Colonic mucosa (tissue), 4 donors: ENCODE data around the gene SCCPDH. TPM values are rescaled to one million over a fixed set of nuclear protein-coding genes. Genes with fewer than 3 reads are reported as not detected.
A peak's percentile ranks its signal among the peaks of the same experiment; 100 is the strongest.
"Not testable (repeated sequence)": the region's sequence is repeated elsewhere in the genome, so short reads cannot be mapped to it uniquely, and the experiment has no call there.

Experiments used
- DNase-seq: peaks from one replicate; pipeline ENCODE4 v3.0.0-alpha.2; 2020
- H3K27ac ChIP-seq: fragments of 200-600 bp; one replicate; pipeline ENCODE4 v1.8.0; 2021
- H3K27me3 ChIP-seq: fragments of 200-600 bp; one replicate; pipeline ENCODE4 v1.8.0; 2021
- H3K36me3 ChIP-seq: fragments of 200-600 bp; one replicate; pipeline ENCODE4 v1.8.0; 2021
- H3K4me1 ChIP-seq: fragments of 200-600 bp; one replicate; pipeline ENCODE4 v1.8.0; 2021; ENCODE audit warnings: mild to moderate bottlenecking
- H3K4me3 ChIP-seq: fragments of 200-600 bp; one replicate; pipeline ENCODE4 v1.8.0; 2021
- H3K9ac ChIP-seq, 2 donors: one replicate each; pipeline ENCODE4 v1.7.0; 2013; ENCODE audit warnings: control low read depth in 2 of 2, low read depth in 2 of 2, low read length in 2 of 2
- H3K9me3 ChIP-seq: fragments of 200-600 bp; one replicate; pipeline ENCODE4 v1.8.0; 2021
- intact Hi-C: fragments of 100-400 bp; cut with DNase I; formaldehyde crosslinking; loops from one replicate; pipeline ENCODE4 v1.14.1; 2022
- total RNA-seq, 2 donors: library from RNA; stranded (reverse); fragmentation: NEBNext Ultra II Directional in 1 of 2; extraction: Animal tissue kit (Norgen Biotek cat#: 25700) in 1 of 2; gene quantifications; one replicate each; pipeline ENCODE4 v1.2.1, GENCODE V29; 2021
- TF ChIP-seq, protein P1 (sequence below): fragments of 200-600 bp; IDR thresholded peaks from one replicate; pipeline ENCODE4 v1.8.0; 2022; ENCODE audit warnings: antibody characterized with exemption, mild to moderate bottlenecking
- donor health status: healthy.
- donor health status: DM: no; HTN: no; CAD: no.
- donor health status: DM: no; HTN: no; CAD: no.

Gene SCCPDH
- total RNA-seq, 2 donors from 2014 or later = 29.9 to 40.1 TPM

DNA sequence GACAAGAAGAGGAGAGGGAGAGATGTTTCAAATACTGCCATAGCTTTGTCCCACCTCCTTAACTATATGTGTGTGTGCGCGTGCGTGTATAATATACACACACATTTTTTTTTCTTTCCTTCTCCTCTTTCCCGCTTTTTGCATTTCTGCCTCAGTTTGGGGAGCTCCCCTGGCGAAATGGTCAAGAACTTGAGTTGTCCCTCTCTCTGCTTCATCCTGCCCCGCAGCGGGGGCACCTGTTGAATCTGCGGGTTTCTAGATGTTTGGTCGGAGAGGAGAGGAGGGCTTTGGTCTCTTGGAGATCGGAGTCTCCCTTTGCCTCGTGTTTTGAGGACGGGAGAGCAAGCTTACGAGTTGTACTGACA is 504 bp downstream of the SCCPDH start:
- intact Hi-C loops = no loop called here
- H3K27ac ChIP-seq = peak overlapping the region; percentile 86
- DNase-seq = peak; percentile 47
- H3K4me1 ChIP-seq = no peaks in the 10 kb centered on the region
- peak overlapping the region; percentile 89 to 95 for H3K9ac ChIP-seq
- H3K36me3 ChIP-seq = no peaks in the 10 kb centered on the region
- TF ChIP-seq, protein P1, sequence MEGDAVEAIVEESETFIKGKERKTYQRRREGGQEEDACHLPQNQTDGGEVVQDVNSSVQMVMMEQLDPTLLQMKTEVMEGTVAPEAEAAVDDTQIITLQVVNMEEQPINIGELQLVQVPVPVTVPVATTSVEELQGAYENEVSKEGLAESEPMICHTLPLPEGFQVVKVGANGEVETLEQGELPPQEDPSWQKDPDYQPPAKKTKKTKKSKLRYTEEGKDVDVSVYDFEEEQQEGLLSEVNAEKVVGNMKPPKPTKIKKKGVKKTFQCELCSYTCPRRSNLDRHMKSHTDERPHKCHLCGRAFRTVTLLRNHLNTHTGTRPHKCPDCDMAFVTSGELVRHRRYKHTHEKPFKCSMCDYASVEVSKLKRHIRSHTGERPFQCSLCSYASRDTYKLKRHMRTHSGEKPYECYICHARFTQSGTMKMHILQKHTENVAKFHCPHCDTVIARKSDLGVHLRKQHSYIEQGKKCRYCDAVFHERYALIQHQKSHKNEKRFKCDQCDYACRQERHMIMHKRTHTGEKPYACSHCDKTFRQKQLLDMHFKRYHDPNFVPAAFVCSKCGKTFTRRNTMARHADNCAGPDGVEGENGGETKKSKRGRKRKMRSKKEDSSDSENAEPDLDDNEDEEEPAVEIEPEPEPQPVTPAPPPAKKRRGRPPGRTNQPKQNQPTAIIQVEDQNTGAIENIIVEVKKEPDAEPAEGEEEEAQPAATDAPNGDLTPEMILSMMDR = no peak
- H3K9me3 ChIP-seq = no peaks in the 10 kb centered on the region
- peak overlapping the region; percentile 92 for H3K4me3 ChIP-seq
- H3K27me3 ChIP-seq = no peaks in the 10 kb centered on the region

DNA sequence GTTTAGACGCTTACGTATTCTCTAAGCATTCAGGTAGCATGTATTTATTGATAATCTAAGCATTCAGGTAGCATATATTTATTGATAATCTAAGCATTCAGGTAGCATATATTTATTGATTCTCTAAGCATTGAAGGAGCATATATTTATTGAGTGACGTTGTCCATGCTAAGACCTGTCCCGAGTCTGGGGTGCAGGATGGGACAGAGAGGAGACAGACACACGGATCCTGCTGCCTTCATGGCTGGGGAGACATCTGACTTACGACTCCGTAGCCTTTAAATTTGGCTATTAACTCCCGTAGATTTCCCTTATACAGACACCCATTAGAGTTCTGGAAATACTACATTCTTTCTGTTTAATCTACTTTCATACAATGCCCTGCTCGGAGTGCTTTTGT is 982 bp downstream of the SCCPDH start:
- TF ChIP-seq, protein P1 = no peak
- Histone ChIP-seq H3K9ac (peak overlapping the region in 1 of 2 donors; percentile 95), H3K4me3 (peak overlapping the region; percentile 92)

DNA sequence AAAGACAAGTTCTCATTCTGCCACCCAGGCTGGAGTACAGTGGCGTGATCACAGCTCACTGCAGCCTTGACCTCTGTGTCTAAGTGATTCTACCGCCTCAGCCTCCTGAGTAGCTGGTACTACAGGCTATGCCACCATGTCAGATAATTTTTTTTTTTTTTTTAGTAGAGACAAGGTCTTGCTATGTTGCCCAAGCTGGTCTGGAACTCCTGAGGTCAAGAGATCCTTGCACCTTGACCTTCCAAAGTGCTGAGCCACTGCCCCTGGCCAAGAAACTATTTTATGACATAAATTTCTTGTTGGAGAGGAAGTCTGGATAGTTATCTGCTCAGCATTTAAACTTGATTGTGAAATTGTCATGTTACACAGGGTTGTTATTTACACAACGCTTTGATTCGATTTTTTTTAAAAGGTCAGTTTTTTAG is 2.1 kb downstream of the SCCPDH start:
- no peak for DNase-seq
- intact Hi-C loops = no loop called here
- H3K27me3 ChIP-seq = no peaks in the 10 kb centered on the region
- H3K27ac ChIP-seq = no peak overlapping the region
- H3K4me1 ChIP-seq = no peaks in the 10 kb centered on the region
- H3K36me3 ChIP-seq = no peaks in the 10 kb centered on the region
- H3K9me3 ChIP-seq = no peaks in the 10 kb centered on the region
- H3K9ac ChIP-seq = no peak overlapping the region
- no peak overlapping the region for H3K4me3 ChIP-seq
- TF ChIP-seq, protein P1 = no peak

More for the DNA sequence above, 982 bp downstream of the SCCPDH start:
- H3K27me3 ChIP-seq = no peaks in the 10 kb centered on the region
- H3K36me3 ChIP-seq = no peaks in the 10 kb centered on the region
- no peak for DNase-seq
- intact Hi-C loops = no loop called here
- H3K4me1 ChIP-seq = no peaks in the 10 kb centered on the region
- peak overlapping the region; percentile 86 for H3K27ac ChIP-seq
- H3K9me3 ChIP-seq = no peaks in the 10 kb centered on the region

DNA sequence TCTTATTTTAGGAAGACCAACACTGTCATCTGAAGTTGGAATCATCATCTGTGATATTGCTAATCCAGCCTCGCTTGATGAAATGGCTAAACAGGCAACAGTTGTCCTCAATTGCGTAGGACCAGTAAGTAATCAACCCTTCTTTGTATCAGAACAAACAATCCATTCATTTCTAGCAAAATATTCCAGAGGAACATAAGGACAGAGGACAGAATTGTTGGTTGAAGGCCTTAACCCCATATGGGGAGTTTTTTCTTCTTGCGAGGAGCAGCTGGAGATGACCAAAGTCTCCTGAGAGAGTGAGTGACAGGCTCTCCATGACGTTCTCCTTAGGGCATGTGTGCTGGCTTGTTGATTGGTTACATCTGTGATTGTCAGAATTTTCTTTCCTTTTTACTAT is 2.7 kb downstream of the SCCPDH start:
- Histone ChIP-seq H3K27ac (no peak overlapping the region), H3K4me3 (no peak overlapping the region), H3K36me3 (no peaks in the 10 kb centered on the region), H3K27me3 (no peaks in the 10 kb centered on the region), H3K4me1 (no peaks in the 10 kb centered on the region), H3K9ac (no peak overlapping the region), H3K9me3 (no peaks in the 10 kb centered on the region)
- TF ChIP-seq, protein P1 = no peak
- no peak for DNase-seq
- intact Hi-C loops = no loop called here

DNA sequence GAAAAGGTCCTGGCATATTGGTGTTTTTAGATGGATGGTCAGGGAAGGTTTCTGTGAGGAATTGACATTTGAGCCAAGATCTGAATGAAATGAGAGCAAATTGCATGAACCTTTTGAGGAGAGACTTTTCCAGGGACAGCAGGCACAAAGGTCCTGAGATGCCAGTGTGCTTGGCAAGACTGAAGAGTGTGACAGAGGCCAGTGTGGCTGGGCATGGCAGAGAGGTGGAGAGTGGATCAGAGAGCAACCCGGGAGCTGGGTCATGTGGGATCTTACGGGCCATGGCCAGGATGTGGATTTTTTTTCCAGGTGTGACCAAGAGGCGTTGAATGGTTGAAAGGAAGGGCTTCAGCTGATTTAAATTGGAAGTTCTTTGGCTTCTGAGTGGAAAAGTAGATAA is 3.4 kb downstream of the SCCPDH start:
- no peaks in the 10 kb centered on the region for H3K9me3 ChIP-seq
- no peaks in the 10 kb centered on the region for H3K27me3 ChIP-seq
- DNase-seq = no peak
- TF ChIP-seq, protein P1 = no peak
- no peak overlapping the region for H3K9ac ChIP-seq
- H3K4me3 ChIP-seq = no peak overlapping the region
- H3K27ac ChIP-seq = no peak overlapping the region
- H3K4me1 ChIP-seq = no peaks in the 10 kb centered on the region
- no peaks in the 10 kb centered on the region for H3K36me3 ChIP-seq
- intact Hi-C loops = no loop called here

DNA sequence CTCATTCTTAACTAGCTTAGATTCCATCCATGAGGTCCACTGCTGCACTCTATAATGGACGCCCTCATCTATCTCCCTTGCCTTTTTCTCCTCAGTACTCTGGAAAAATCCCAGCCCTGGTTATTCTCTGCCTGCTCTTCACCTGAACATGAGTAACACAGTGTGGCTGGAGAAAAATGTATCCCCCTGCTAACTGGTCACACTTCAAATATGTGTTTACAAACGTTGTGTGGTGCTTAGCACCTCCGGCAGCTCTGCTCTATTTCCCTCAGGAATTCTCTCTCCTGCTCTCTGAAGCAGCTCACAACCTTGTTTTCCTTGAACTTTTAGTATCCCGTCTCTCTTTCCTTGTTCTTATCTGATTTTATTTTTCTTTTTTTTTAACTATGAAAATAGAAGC is 4.1 kb downstream of the SCCPDH start:
- Histone ChIP-seq H3K36me3 (no peaks in the 10 kb centered on the region), H3K4me3 (no peak overlapping the region), H3K27ac (no peak overlapping the region), H3K4me1 (no peaks in the 10 kb centered on the region), H3K9me3 (no peaks in the 10 kb centered on the region), H3K27me3 (no peaks in the 10 kb centered on the region), H3K9ac (no peak overlapping the region)
- TF ChIP-seq, protein P1 = no peak
- DNase-seq = no peak
- intact Hi-C loops = no loop called here

DNA sequence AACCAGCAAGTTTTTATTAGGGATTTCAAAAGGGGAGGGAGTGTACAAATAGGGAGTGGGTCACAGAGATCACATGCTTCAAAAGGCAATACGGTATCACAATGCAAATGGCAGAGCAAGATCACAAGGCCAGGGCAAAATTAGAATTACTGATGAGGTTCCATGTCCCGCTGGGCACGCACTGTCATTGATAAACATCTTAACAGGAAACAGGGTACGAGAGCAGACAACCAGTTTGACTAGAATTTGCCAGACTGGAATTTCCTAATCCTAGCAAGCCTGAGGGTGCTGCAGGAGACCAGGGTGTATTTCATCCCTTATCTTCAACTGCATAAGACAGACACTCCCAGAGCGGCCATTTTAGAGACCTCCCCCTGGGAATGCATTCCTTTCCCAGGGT is 4.8 kb downstream of the SCCPDH start:
- H3K9ac ChIP-seq, DNase-seq, H3K9me3 ChIP-seq, H3K27ac ChIP-seq, H3K36me3 ChIP-seq, H3K4me3 ChIP-seq, H3K27me3 ChIP-seq, H3K4me1 ChIP-seq, intact Hi-C loops: not testable (repeated sequence)
